WTC11 (cell line): ENCODE data around the gene C1orf35.

Source experiments
- CREB1 ChIP-seq: sonication (generic); formaldehyde crosslinking; IDR thresholded peaks from 2 replicates; pipeline ENCODE4 v1.8.0; 2023; ENCODE audit warnings: mild to moderate bottlenecking, missing genetic modification reagents
- JUN ChIP-seq: sonication (generic); formaldehyde crosslinking; IDR thresholded peaks from 2 replicates; pipeline ENCODE4 v1.8.0; 2023; ENCODE audit warnings: mild to moderate bottlenecking, missing genetic modification reagents
- MAX ChIP-seq: sonication (generic); formaldehyde crosslinking; IDR thresholded peaks from 2 replicates; pipeline ENCODE4 v1.8.0; 2022; ENCODE audit warnings: mild to moderate bottlenecking, missing genetic modification reagents
- ZNF396 ChIP-seq: fragments of 250-450 bp; sonication (Bioruptor Pico); IDR thresholded peaks from 2 replicates; pipeline ENCODE4 v1.8.0; 2021; ENCODE audit warnings: mild to moderate bottlenecking, moderate library complexity, borderline replicate concordance
- TF ChIP-seq, protein P1 (sequence below): fragments of 200-600 bp; IDR thresholded peaks from 2 replicates; pipeline ENCODE4 v1.8.0; 2022; ENCODE audit warnings: antibody characterized with exemption
- TF ChIP-seq, protein P2 (sequence below): sonication (generic); formaldehyde crosslinking; IDR thresholded peaks from 2 replicates; pipeline ENCODE4 v1.8.0; 2023; ENCODE audit warnings: mild to moderate bottlenecking, missing genetic modification reagents
- TF ChIP-seq, protein P3 (sequence below): sonication (generic); formaldehyde crosslinking; conservative IDR thresholded peaks from 2 replicates; pipeline ENCODE4 v1.8.1; 2022; ENCODE audit warnings: mild to moderate bottlenecking, missing genetic modification reagents

DNA sequence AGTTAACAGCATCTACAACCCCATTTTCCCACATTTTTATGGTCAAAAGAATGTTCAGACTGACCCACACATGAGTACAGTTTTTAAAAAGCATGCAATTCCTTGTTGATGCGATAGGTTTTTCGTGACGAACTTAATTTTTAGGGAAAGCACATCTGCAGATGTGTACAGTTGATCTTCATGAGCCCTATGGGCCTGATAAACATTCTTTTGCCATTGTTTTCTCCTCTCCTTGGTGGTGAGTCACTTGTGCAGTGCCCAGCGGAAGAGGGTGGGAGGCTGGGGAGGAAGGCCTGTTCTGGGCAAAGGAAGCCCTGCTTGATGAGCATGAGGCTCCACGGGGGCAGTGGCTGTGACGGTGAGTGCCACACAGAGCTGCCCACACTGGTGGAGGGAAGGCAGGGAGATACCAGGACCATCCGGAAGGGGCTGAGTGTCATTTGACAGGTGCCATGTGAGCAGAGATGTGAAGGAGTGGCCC is 15.3 kb downstream of the C1orf35 start:
- TF ChIP-seq, protein P1, sequence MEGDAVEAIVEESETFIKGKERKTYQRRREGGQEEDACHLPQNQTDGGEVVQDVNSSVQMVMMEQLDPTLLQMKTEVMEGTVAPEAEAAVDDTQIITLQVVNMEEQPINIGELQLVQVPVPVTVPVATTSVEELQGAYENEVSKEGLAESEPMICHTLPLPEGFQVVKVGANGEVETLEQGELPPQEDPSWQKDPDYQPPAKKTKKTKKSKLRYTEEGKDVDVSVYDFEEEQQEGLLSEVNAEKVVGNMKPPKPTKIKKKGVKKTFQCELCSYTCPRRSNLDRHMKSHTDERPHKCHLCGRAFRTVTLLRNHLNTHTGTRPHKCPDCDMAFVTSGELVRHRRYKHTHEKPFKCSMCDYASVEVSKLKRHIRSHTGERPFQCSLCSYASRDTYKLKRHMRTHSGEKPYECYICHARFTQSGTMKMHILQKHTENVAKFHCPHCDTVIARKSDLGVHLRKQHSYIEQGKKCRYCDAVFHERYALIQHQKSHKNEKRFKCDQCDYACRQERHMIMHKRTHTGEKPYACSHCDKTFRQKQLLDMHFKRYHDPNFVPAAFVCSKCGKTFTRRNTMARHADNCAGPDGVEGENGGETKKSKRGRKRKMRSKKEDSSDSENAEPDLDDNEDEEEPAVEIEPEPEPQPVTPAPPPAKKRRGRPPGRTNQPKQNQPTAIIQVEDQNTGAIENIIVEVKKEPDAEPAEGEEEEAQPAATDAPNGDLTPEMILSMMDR = no peak
- TF ChIP-seq, protein P2, sequence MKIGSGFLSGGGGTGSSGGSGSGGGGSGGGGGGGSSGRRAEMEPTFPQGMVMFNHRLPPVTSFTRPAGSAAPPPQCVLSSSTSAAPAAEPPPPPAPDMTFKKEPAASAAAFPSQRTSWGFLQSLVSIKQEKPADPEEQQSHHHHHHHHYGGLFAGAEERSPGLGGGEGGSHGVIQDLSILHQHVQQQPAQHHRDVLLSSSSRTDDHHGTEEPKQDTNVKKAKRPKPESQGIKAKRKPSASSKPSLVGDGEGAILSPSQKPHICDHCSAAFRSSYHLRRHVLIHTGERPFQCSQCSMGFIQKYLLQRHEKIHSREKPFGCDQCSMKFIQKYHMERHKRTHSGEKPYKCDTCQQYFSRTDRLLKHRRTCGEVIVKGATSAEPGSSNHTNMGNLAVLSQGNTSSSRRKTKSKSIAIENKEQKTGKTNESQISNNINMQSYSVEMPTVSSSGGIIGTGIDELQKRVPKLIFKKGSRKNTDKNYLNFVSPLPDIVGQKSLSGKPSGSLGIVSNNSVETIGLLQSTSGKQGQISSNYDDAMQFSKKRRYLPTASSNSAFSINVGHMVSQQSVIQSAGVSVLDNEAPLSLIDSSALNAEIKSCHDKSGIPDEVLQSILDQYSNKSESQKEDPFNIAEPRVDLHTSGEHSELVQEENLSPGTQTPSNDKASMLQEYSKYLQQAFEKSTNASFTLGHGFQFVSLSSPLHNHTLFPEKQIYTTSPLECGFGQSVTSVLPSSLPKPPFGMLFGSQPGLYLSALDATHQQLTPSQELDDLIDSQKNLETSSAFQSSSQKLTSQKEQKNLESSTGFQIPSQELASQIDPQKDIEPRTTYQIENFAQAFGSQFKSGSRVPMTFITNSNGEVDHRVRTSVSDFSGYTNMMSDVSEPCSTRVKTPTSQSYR (CRISPR knock-in tag) = no peak
- TF ChIP-seq ZNF396 = no peak
- no peak for TF ChIP-seq MAX
- TF ChIP-seq, protein P3, sequence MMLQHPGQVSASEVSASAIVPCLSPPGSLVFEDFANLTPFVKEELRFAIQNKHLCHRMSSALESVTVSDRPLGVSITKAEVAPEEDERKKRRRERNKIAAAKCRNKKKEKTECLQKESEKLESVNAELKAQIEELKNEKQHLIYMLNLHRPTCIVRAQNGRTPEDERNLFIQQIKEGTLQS (CRISPR knock-in tag) = no peak
- no peak for TF ChIP-seq JUN (CRISPR knock-in tag)
- no peak for TF ChIP-seq CREB1 (CRISPR knock-in tag)
